CD4-positive, alpha-beta T cell (primary cell): ENCODE measurements around the gene POLE3. TPM values are rescaled to one million over a fixed set of nuclear protein-coding genes. Genes with fewer than 3 reads are reported as not detected.
"Not testable (repeated sequence)": the region's sequence is repeated elsewhere in the genome, so short reads cannot be mapped to it uniquely, and the experiment has no call there.

Experiments used
- ATAC-seq: fragments of 200-7000 bp; cut with Tn5 transposase; one replicate; pipeline ENCODE4 v1.10.0; 2022; ENCODE audit warnings: mild to moderate bottlenecking; ENCODE audit not compliant: poor library complexity
- CTCF ChIA-PET: fragments of 350-600 bp; sonication (Branson Sonifier 250); formaldehyde crosslinking; loops from one replicate; lab custom pipeline; 2021; ENCODE audit warnings: antibody characterized with exemption, inconsistent platforms; lab: Charles Lee
- POLR2A ChIA-PET: fragments of 350-600 bp; sonication (Branson Sonifier 250); formaldehyde crosslinking; loops from one replicate; lab custom pipeline; 2021; ENCODE audit warnings: antibody characterized with exemption, inconsistent platforms; lab: Charles Lee
- DNase-seq, 14 experiments: peaks; one replicate each; pipeline ENCODE4 v3.0.0-alpha.2; 2013 to 2020; ENCODE audit warnings: mixed read lengths in 2 of 14
- H3K27ac ChIP-seq, 2 donors: one replicate each; pipeline versions ENCODE4 v1.5.1 to v1.7.0; 2013; ENCODE audit warnings: low read length in 2 of 2, low read depth in 1 of 2, mild to moderate bottlenecking in 1 of 2
- H3K27me3 ChIP-seq, 2 experiments: 1 replicate in 1 of 2; 2 replicates in 1 of 2; pipeline versions ENCODE4 v1.6.1 to v1.7.0; 2013; ENCODE audit warnings: low read length in 2 of 2, control low read depth in 1 of 2, mild to moderate bottlenecking in 1 of 2, moderate library complexity in 1 of 2; ENCODE audit not compliant: insufficient read depth in 2 of 2, control insufficient read depth in 1 of 2
- H3K36me3 ChIP-seq: one replicate; pipeline ENCODE4 v1.6.1; 2013; ENCODE audit warnings: low read length, control low read depth; ENCODE audit not compliant: insufficient read depth
- H3K4me1 ChIP-seq: one replicate; pipeline ENCODE4 v1.6.1; 2013; ENCODE audit warnings: low read length, control low read depth; ENCODE audit not compliant: insufficient read depth
- H3K4me3 ChIP-seq: one replicate; pipeline ENCODE4 v1.5.1; 2013; ENCODE audit warnings: mild to moderate bottlenecking, low read length, moderate library complexity
- H3K9me3 ChIP-seq, 2 experiments: 1 replicate in 1 of 2; 2 replicates in 1 of 2; pipeline versions ENCODE4 v1.6.1 to v1.7.0; 2013; ENCODE audit warnings: low read length in 2 of 2, mild to moderate bottlenecking in 2 of 2, control low read depth in 1 of 2, moderate library complexity in 1 of 2; ENCODE audit not compliant: control insufficient read depth in 1 of 2, insufficient read depth in 1 of 2
- H3K27ac Mint-ChIP-seq: one replicate; pipeline ENCODE4 v1.8.0; 2020; ENCODE audit warnings: mixed read lengths
- H3K27me3 Mint-ChIP-seq: one replicate; pipeline ENCODE4 v1.8.0; 2021; ENCODE audit warnings: mixed read lengths
- H3K36me3 Mint-ChIP-seq: one replicate; pipeline ENCODE4 v1.8.0; 2021; ENCODE audit warnings: low read depth, mixed read lengths
- H3K4me1 Mint-ChIP-seq: one replicate; pipeline ENCODE4 v1.8.0; 2021; ENCODE audit warnings: low read depth, mixed read lengths
- H3K4me3 Mint-ChIP-seq: one replicate; pipeline ENCODE4 v1.8.0; 2020; ENCODE audit warnings: mild to moderate bottlenecking, mixed read lengths
- H3K9me3 Mint-ChIP-seq: one replicate; pipeline ENCODE4 v1.8.0; 2020; ENCODE audit warnings: mixed read lengths
- intact Hi-C, 2 experiments: fragments of 100-400 bp; cut with DNase I in 1 of 2; cut with micrococcal nuclease in 1 of 2; formaldehyde crosslinking; loops; one replicate each; pipeline versions ENCODE4 v1.15.1 to v1.9.0; 2023 to 2025; cut with DNase I, micrococcal nuclease
- total RNA-seq, 174 experiments: library from RNA in 2 of 174; stranded (reverse) in 2 of 174; gene quantifications; one replicate each; pipeline ENCODE4 v1.2.3 and lab custom pipeline; 2021 to 2026
- TF ChIP-seq, protein P1 (sequence below): fragments of 200-600 bp; IDR thresholded peaks from one replicate; pipeline ENCODE4 v1.8.0; 2022; ENCODE audit warnings: antibody characterized with exemption, mild to moderate bottlenecking

POLE3 gene
- total RNA-seq, 2 experiments from 2014 or later: 63.6 to 64.9 TPM

DNA sequence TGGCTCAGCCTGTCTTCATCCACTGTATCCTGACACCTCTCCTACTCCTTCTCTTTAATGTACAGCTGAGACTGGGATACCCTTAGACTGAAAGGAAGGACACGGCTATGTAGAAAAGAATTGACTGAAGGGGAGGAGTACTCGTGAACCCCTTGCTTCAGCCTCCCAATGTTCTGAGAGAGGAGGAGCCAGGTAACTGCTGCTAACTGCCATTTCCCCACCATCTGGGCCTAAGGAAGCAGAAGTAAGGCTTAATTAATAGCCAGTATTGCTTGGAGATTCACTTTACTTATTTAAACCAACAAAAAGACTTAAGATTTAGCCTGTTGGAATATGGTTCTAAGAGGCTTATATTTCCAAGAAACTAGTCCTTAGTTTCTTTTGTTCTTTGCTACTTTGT, 34.3 kb upstream of the POLE3 start:
- Mint-ChIP-seq H3K36me3 (no peaks in the 10 kb centered on the region), H3K27ac (no peak overlapping the region), H3K4me1 (no peaks in the 10 kb centered on the region), H3K9me3 (no peaks in the 10 kb centered on the region), H3K27me3 (no peaks in the 10 kb centered on the region), H3K4me3 (no peak overlapping the region)
- Histone ChIP-seq H3K9me3 (no peaks in the 10 kb centered on the region), H3K27me3 (no peaks in the 10 kb centered on the region), H3K4me3 (no peak overlapping the region), H3K27ac (no peak overlapping the region), H3K4me1 (no peaks in the 10 kb centered on the region), H3K36me3 (no peaks in the 10 kb centered on the region)
- no peak for DNase-seq
- ChIA-PET CTCF (no interaction called here), POLR2A (no interaction called here)
- TF ChIP-seq, protein P1, sequence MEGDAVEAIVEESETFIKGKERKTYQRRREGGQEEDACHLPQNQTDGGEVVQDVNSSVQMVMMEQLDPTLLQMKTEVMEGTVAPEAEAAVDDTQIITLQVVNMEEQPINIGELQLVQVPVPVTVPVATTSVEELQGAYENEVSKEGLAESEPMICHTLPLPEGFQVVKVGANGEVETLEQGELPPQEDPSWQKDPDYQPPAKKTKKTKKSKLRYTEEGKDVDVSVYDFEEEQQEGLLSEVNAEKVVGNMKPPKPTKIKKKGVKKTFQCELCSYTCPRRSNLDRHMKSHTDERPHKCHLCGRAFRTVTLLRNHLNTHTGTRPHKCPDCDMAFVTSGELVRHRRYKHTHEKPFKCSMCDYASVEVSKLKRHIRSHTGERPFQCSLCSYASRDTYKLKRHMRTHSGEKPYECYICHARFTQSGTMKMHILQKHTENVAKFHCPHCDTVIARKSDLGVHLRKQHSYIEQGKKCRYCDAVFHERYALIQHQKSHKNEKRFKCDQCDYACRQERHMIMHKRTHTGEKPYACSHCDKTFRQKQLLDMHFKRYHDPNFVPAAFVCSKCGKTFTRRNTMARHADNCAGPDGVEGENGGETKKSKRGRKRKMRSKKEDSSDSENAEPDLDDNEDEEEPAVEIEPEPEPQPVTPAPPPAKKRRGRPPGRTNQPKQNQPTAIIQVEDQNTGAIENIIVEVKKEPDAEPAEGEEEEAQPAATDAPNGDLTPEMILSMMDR: no peak
- no peak for ATAC-seq
- intact Hi-C loops: no loop called here

DNA sequence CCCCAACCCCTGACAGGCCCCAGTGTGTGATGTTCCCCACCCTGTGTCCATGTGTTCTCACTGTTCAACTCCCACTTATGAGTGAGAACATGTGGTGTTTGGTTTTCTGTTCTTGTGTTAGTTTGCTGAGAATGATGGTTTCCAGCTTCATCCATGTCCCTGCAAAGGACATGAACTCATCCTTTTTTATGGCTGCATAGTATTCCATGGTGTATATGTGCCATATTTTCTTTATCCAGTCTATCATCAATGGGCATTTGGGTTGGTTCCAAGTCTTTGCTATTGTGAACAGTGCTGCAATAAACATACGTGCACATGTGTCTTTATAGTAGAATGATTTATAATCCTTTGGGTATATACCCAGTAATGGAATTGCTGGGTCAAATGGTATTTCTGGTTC, 27.2 kb upstream of the POLE3 start:
- H3K9me3 Mint-ChIP-seq, H3K27me3 ChIP-seq, DNase-seq, H3K27me3 Mint-ChIP-seq, H3K4me3 ChIP-seq, intact Hi-C loops, H3K36me3 Mint-ChIP-seq, H3K4me3 Mint-ChIP-seq, H3K27ac ChIP-seq, H3K4me1 Mint-ChIP-seq, H3K36me3 ChIP-seq, CTCF ChIA-PET, POLR2A ChIA-PET, H3K4me1 ChIP-seq, ATAC-seq, H3K27ac Mint-ChIP-seq, H3K9me3 ChIP-seq: not testable (repeated sequence)

DNA sequence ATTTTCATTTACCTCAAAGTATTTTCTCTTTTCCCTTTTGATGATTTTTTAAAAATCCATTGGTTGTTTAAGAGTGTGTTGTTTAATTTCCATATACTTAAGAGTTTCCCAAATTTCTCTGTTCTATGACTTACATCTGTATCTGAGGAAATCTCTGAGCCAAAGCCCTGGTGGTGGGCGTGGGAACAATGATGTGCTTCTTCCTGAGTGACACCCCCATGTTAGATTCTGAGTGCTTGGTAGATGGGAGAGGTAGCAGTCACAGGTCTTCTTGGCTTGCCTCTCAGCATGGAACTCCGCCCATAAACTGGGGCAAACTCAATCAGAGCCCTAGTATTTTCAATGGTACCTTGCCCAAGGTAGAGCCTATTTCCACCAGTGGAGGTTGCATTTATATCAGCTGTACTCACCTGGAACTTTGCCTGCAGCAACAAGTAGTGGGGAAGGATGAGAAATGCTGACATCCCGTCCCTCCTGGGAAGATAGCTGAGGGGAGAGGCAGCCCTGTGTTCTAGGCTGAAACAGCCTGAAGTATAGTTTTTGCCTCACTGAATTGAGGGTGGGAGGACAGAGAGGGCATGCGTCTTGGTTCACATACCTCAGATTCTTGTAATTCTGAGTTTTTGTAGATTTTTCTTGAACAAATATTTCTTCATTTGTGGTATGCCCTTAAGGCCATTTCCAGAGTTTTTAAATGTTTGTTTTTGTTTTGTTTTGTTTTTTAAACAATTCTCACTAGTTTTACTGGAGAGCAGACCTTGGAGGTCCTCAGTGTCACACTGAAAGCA, 26.4 kb upstream of the POLE3 start:
- Mint-ChIP-seq H3K36me3 (no peaks in the 10 kb centered on the region), H3K27me3 (no peaks in the 10 kb centered on the region), H3K4me3 (no peak overlapping the region), H3K27ac (no peak overlapping the region), H3K9me3 (peaks cover 2% of the 10 kb centered on the region), H3K4me1 (no peaks in the 10 kb centered on the region)
- no peak for ATAC-seq
- Histone ChIP-seq H3K27ac (no peak overlapping the region), H3K9me3 (no peaks in the 10 kb centered on the region), H3K4me3 (no peak overlapping the region), H3K4me1 (no peaks in the 10 kb centered on the region), H3K27me3 (no peaks in the 10 kb centered on the region), H3K36me3 (no peaks in the 10 kb centered on the region)
- intact Hi-C loops: no loop called here
- TF ChIP-seq, protein P1: no peak
- CTCF ChIA-PET: no interaction called here
- POLR2A ChIA-PET: no interaction called here
- DNase-seq: no peak

DNA sequence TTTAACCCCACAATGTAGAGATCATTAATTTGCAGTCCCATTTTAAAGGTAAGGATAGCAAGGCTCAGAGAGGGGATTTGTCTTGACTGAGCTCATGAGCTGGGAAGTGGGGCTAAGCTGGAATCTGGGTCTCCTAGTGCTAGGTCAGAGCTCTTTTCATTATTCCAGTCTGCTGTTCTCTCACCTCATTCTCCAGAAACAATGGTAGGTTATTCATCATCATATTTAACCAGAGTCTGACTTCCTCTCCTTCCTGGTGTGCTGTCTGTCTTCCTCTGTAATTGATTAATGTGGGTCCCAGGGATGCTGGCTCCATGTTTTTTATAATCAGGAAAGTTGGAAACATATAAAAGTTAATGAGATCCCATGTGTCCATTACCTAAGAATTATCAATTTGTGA, 20.7 kb upstream of the POLE3 start:
- TF ChIP-seq, protein P1: no peak
- intact Hi-C loops: no loop called here
- Histone ChIP-seq H3K4me1 (no peaks in the 10 kb centered on the region), H3K27me3 (no peaks in the 10 kb centered on the region), H3K9me3 (no peaks in the 10 kb centered on the region), H3K36me3 (no peaks in the 10 kb centered on the region), H3K4me3 (no peak overlapping the region), H3K27ac (no peak overlapping the region)
- H3K27me3 Mint-ChIP-seq: no peaks in the 10 kb centered on the region
- DNase-seq (no peak), ATAC-seq (no peak)
- H3K4me1 Mint-ChIP-seq: no peaks in the 10 kb centered on the region
- CTCF ChIA-PET: no interaction called here
- no peaks in the 10 kb centered on the region for H3K36me3 Mint-ChIP-seq
- peaks cover 2% of the 10 kb centered on the region for H3K9me3 Mint-ChIP-seq
- H3K4me3 Mint-ChIP-seq: no peak overlapping the region
- H3K27ac Mint-ChIP-seq: no peak overlapping the region
- POLR2A ChIA-PET: no interaction called here
